HEK293 (cell line): ENCODE measurements around the gene ECE1.

Experiments
- CTCF ChIA-PET: fragments of 350-600 bp; formaldehyde crosslinking; extraction: SDS; loops from one replicate; lab custom pipeline; 2021; ENCODE audit warnings: antibody characterized with exemption; lab: Yijun Ruan, JAX
- POLR2A ChIA-PET: fragments of 300-600 bp; formaldehyde crosslinking; extraction: SDS; loops from one replicate; lab custom pipeline; 2020; ENCODE audit warnings: antibody characterized with exemption, inconsistent platforms; lab: Yijun Ruan, JAX
- H3K27ac ChIP-seq: fragments of 200-500 bp; sonication (Bioruptor generic); 2 replicates; pipeline ENCODE4 v1.5.1; 2014; ENCODE audit warnings: low read depth, low read length, control low read depth, inconsistent platforms; ENCODE audit errors: extremely low read depth
- H3K36me3 ChIP-seq, 2 experiments: fragments of 200-500 bp in 1 of 2; sonication (Bioruptor generic) in 1 of 2; 1 replicate in 1 of 2; 2 replicates in 1 of 2; pipeline ENCODE4 v1.5.1; 2014 to 2017; ENCODE audit warnings: inconsistent platforms in 2 of 2, low read length in 2 of 2; ENCODE audit not compliant: control insufficient read depth in 2 of 2, insufficient read depth in 1 of 2
- H3K4me1 ChIP-seq: fragments of 200-500 bp; sonication (Bioruptor generic); 2 replicates; pipeline ENCODE4 v1.5.1; 2014; ENCODE audit warnings: mild to moderate bottlenecking, low read length, inconsistent platforms; ENCODE audit not compliant: control insufficient read depth, insufficient read depth
- H3K4me3 ChIP-seq: 2 replicates; pipeline ENCODE4 v1.5.1; 2011; ENCODE audit warnings: low read depth, mild to moderate bottlenecking, control low read depth, low read length, moderate library complexity
- H3K9me3 ChIP-seq: fragments of 200-500 bp; sonication (Bioruptor generic); 2 replicates; pipeline ENCODE4 v1.5.1; 2014; ENCODE audit warnings: low read depth, low read length, inconsistent platforms; ENCODE audit not compliant: control insufficient read depth, insufficient read depth
- HIC1 ChIP-seq: fragments of 450-650 bp; formaldehyde crosslinking; IDR thresholded peaks from 2 replicates; pipeline ENCODE4 v1.5.1; 2016; ENCODE audit warnings: missing biosample characterization, missing genetic modification characterization
- PATZ1 ChIP-seq: fragments of 450-650 bp; formaldehyde crosslinking; IDR thresholded peaks from 2 replicates; pipeline ENCODE4 v1.5.1; 2016; ENCODE audit warnings: missing biosample characterization, missing genetic modification characterization
- SCRT1 ChIP-seq: fragments of 450-650 bp; formaldehyde crosslinking; IDR thresholded peaks from 2 replicates; pipeline ENCODE4 v1.5.1; 2016; ENCODE audit warnings: missing biosample characterization, missing genetic modification characterization, borderline replicate concordance
- ZEB2 ChIP-seq: fragments of 450-650 bp; formaldehyde crosslinking; IDR thresholded peaks from 2 replicates; pipeline ENCODE4 v1.5.1; 2016; ENCODE audit warnings: missing biosample characterization, missing genetic modification characterization
- ZFP41 ChIP-seq: fragments of 450-650 bp; formaldehyde crosslinking; IDR thresholded peaks from 2 replicates; pipeline ENCODE4 v1.5.1; 2016; ENCODE audit warnings: missing biosample characterization, missing genetic modification characterization, borderline replicate concordance
- ZNF133 ChIP-seq: fragments of 450-650 bp; formaldehyde crosslinking; IDR thresholded peaks from 2 replicates; pipeline ENCODE4 v1.5.1; 2016; ENCODE audit warnings: missing biosample characterization, missing genetic modification characterization
- ZNF148 ChIP-seq: fragments of 450-650 bp; formaldehyde crosslinking; IDR thresholded peaks from 2 replicates; pipeline ENCODE4 v1.5.0; 2017; ENCODE audit warnings: missing biosample characterization, missing genetic modification characterization, borderline replicate concordance
- ZNF19 ChIP-seq: fragments of 450-650 bp; formaldehyde crosslinking; IDR thresholded peaks from 2 replicates; pipeline ENCODE4; 2016; ENCODE audit warnings: missing biosample characterization, missing genetic modification characterization, low read depth
- ZNF239 ChIP-seq: fragments of 450-650 bp; formaldehyde crosslinking; IDR thresholded peaks from 2 replicates; pipeline ENCODE4 v1.5.1; 2016; ENCODE audit warnings: missing biosample characterization, missing genetic modification characterization
- ZNF280D ChIP-seq: fragments of 450-650 bp; formaldehyde crosslinking; IDR thresholded peaks from 2 replicates; pipeline ENCODE4 v1.5.1; 2016; ENCODE audit warnings: missing biosample characterization, missing genetic modification characterization
- ZNF335 ChIP-seq: fragments of 450-650 bp; formaldehyde crosslinking; conservative IDR thresholded peaks from 2 replicates; pipeline ENCODE4 v1.5.1; 2016; ENCODE audit warnings: missing biosample characterization, missing genetic modification characterization
- ZNF354C ChIP-seq: fragments of 450-650 bp; formaldehyde crosslinking; IDR thresholded peaks from 2 replicates; pipeline ENCODE4 v1.5.1; 2016; ENCODE audit warnings: missing biosample characterization, missing genetic modification characterization, low read depth, borderline replicate concordance
- ZNF521 ChIP-seq: fragments of 450-650 bp; formaldehyde crosslinking; IDR thresholded peaks from 2 replicates; pipeline ENCODE4 v1.5.1; 2017; ENCODE audit warnings: missing biosample characterization, mild to moderate bottlenecking, missing genetic modification characterization
- ZNF529 ChIP-seq: fragments of 450-650 bp; formaldehyde crosslinking; IDR thresholded peaks from 2 replicates; pipeline ENCODE4 v1.5.1; 2017; ENCODE audit warnings: missing genetic modification characterization, missing biosample characterization; ENCODE audit not compliant: insufficient replicate concordance
- ZNF530 ChIP-seq: fragments of 450-650 bp; formaldehyde crosslinking; IDR thresholded peaks from 2 replicates; pipeline ENCODE4 v1.5.1; 2016; ENCODE audit warnings: low read depth, missing biosample characterization, missing genetic modification characterization
- ZNF544 ChIP-seq: fragments of 450-650 bp; formaldehyde crosslinking; IDR thresholded peaks from 2 replicates; pipeline ENCODE4 v1.5.0; 2017; ENCODE audit warnings: missing biosample characterization, missing genetic modification characterization
- ZNF580 ChIP-seq: fragments of 450-650 bp; formaldehyde crosslinking; IDR thresholded peaks from 2 replicates; pipeline ENCODE4 v1.5.1; 2016; ENCODE audit warnings: missing biosample characterization, missing genetic modification characterization
- ZNF623 ChIP-seq: fragments of 450-650 bp; formaldehyde crosslinking; IDR thresholded peaks from 2 replicates; pipeline ENCODE4 v1.5.1; 2016; ENCODE audit warnings: missing biosample characterization, missing genetic modification characterization
- ZNF658 ChIP-seq: fragments of 450-650 bp; formaldehyde crosslinking; IDR thresholded peaks from 2 replicates; pipeline ENCODE4; 2016; ENCODE audit warnings: missing biosample characterization, missing genetic modification characterization
- ZXDB ChIP-seq: fragments of 450-650 bp; formaldehyde crosslinking; IDR thresholded peaks from 2 replicates; pipeline ENCODE4 v1.5.1; 2016; ENCODE audit warnings: missing biosample characterization, missing genetic modification characterization

ECE1 gene

GRCh38 chr1:21176586-21177555 lies 113.4 kb downstream of the ECE1 start, which contains the start of gene EIF4G3 (continued):
- TF ChIP-seq ZNF280D = no peak

GRCh38 chr1:21175670-21176581 lies 114.3 kb downstream of the ECE1 start:
- Histone ChIP-seq H3K4me1 (peaks cover 7% of the 10 kb centered on the region; the same call in 1 of the 2 replicates), H3K36me3 (peaks cover 0 to 23% of the 10 kb centered on the region in 2 experiments; a peak in 2 of 3 replicates), H3K4me3 (peak overlapping the region; percentile 93), H3K9me3 (no peaks in the 10 kb centered on the region), H3K27ac (peak overlapping the region; percentile 99)
- POLR2A ChIA-PET = interaction anchor here (1.0 kb wide), 1 partner anchor 389 kb away, joined by 3 read pairs; the partner anchor contains the start of gene HP1BP3
- CTCF ChIA-PET = interaction anchor here (1.2 kb wide), 1 partner anchor 479 kb away, joined by 3 read pairs; no protein-coding TSS in a partner anchor
- no peak; the same call in 1 of the 2 replicates for TF ChIP-seq ZXDB
- no peak for TF ChIP-seq ZNF521
- TF ChIP-seq ZNF239 (tag by site-specific recombination) = no peak
- TF ChIP-seq ZEB2 (tag by site-specific recombination) = no peak
- TF ChIP-seq ZNF133 = no peak
- no peak for TF ChIP-seq ZNF623 (tag by site-specific recombination)
- TF ChIP-seq HIC1 (tag by site-specific recombination) = no peak
- no peak for TF ChIP-seq ZFP41 (tag by site-specific recombination)
- TF ChIP-seq ZNF148 (tag by site-specific recombination) = no peak
- no peak for TF ChIP-seq ZNF580 (tag by site-specific recombination)
- TF ChIP-seq ZNF335 (tag by site-specific recombination) = peak; percentile 61
- no peak for TF ChIP-seq ZNF544
- TF ChIP-seq ZNF354C = no peak
- no peak for TF ChIP-seq ZNF658 (tag by site-specific recombination)
- TF ChIP-seq ZNF19 = no peak
- no peak for TF ChIP-seq SCRT1 (tag by site-specific recombination)
- peak; percentile 67; the same call in 1 of the 2 replicates for TF ChIP-seq PATZ1 (tag by site-specific recombination)
- TF ChIP-seq ZNF529 = no peak
- TF ChIP-seq ZNF530 (tag by site-specific recombination) = no peak
